ENCODE measurements around the gene MYEOV. TPM values are rescaled to one million over a fixed set of nuclear protein-coding genes. Genes with fewer than 3 reads are reported as not detected.

Gene MYEOV
- total RNA-seq, 1 donor from 2014 or later: 0.93 TPM

DNA sequence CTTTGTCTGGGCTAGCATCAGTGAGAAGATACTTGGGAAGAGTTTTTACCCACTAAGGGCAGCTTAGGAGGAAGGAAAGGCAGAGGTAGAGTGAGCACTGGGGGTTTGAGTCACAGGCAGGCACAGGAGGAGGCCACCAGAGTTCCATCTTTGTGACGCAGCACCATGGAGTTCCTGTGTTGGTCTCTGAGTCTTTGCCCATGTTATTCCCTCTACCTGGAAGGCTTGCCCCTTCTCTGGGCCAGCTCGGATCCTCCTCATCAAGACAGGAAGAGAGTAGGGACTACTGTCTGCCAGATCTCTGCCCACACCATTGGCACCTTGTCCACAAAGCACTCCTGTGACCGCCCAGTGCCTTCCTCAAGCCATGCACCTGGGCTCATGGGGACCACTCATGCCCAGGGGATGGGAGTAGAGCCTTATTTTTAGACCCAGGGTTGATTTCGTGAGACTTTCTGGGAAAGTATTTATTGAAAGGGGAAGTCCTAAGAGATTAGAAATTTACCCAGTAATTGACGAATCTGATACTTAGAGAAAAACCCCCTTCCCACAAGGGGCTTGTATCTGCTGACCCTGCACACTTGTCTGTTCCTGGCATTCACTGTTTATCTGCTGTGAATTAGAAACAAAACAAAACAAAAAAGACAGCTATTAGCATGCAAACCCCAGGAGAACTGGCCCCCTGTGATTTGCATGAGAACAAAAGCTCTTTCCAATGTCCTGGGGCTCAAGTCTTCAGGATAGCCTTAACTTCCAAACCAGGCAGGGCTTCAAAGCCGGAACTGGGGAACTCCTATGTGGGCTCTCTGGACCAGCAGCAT is 35.9 kb upstream of the MYEOV start:
- Mint-ChIP-seq H3K27me3 (ENCODE audit: insufficient read depth) (peaks cover 3% of the 10 kb centered on the region), H3K9me3 (peaks cover 30% of the 10 kb centered on the region)

DNA sequence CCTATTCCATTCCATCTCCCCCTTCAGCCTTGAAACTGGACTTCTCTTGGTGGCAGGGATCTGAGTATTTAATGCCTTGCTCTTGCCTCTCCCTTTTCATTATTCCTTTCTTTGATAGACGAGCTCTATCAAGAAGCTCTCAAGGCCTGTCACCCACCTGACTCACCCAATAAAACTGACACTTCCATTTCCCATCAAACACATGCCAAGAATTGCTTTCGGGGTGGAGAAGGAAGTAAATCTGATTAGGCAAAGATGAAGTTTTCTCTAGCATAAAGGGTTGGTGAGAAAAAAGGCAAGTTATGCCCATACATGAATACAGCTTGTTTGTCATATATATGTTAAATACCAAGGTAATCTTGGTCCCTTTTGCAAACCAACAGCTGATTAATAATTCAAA is 34.9 kb upstream of the MYEOV start:
- Mint-ChIP-seq H3K36me3 (ENCODE audit: low read depth) (no peaks in the 10 kb centered on the region), H3K4me1 (ENCODE audit: low read depth) (no peaks in the 10 kb centered on the region), H3K9me3 (peaks cover 29% of the 10 kb centered on the region), H3K27ac (no peak overlapping the region), H3K4me3 (no peak overlapping the region), H3K27me3 (ENCODE audit: insufficient read depth) (peaks cover 3% of the 10 kb centered on the region)
- intact Hi-C loops (cut with micrococcal nuclease): no loop called here
- no peak for DNase-seq (ENCODE audit: low spot score)

More for the DNA sequence above, 35.9 kb upstream of the MYEOV start:
- no peak for DNase-seq (ENCODE audit: low spot score)
- intact Hi-C loops (cut with micrococcal nuclease): no loop called here
- Mint-ChIP-seq H3K4me3 (no peak overlapping the region), H3K4me1 (ENCODE audit: low read depth) (no peaks in the 10 kb centered on the region), H3K36me3 (ENCODE audit: low read depth) (no peaks in the 10 kb centered on the region), H3K27ac (no peak overlapping the region)

DNA sequence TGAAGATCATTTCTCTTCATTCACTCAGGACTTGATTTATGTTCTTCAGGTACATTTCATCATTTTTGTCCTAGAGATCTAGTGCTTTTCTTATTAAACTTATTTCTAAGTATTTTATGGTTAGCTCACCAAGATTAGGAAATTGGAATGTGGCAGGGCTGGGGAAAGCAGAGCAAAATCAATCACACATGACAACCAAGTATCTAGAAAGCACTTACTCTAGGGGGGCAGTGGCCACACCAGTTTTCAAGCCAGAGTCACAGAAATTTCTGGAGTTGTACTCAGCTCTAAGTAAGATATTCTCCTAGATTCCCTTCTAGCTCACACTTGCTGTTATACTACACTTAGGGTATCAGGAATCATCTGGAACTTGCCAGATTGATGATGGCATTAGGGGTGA is 33.3 kb upstream of the MYEOV start:
- intact Hi-C loops (cut with micrococcal nuclease): no loop called here
- Mint-ChIP-seq H3K4me1 (ENCODE audit: low read depth) (no peaks in the 10 kb centered on the region), H3K27ac (no peak overlapping the region), H3K36me3 (ENCODE audit: low read depth) (no peaks in the 10 kb centered on the region), H3K9me3 (peaks cover 13% of the 10 kb centered on the region), H3K4me3 (no peak overlapping the region), H3K27me3 (ENCODE audit: insufficient read depth) (peaks cover 1% of the 10 kb centered on the region)
- no peak for DNase-seq (ENCODE audit: low spot score)

DNA sequence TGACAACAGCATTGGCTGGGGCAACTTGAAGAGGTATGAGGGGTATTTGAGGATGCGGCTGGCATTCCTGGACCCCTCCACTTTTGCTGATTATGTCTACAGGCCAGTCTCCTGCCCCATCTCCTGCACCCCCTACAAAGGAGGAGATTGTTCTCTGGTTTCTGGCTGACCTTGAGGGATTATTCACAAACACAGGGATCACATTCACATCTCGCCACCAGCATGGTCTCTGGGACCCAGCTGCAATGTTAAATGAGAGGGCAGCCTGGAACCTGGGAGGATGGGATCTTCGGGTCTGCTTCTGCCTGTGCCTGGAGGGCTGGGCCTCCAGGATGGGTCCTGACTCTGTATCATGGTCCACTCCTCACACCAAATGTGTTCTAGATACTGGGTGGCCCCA is 32.8 kb upstream of the MYEOV start:
- no peak overlapping the region for H3K4me3 Mint-ChIP-seq
- intact Hi-C loops (cut with micrococcal nuclease): no loop called here
- no peaks in the 10 kb centered on the region for H3K4me1 Mint-ChIP-seq (ENCODE audit: low read depth)
- DNase-seq (ENCODE audit: low spot score): no peak
- peaks cover 8% of the 10 kb centered on the region for H3K9me3 Mint-ChIP-seq
- peaks cover 1% of the 10 kb centered on the region for H3K27me3 Mint-ChIP-seq (ENCODE audit: insufficient read depth)
- H3K36me3 Mint-ChIP-seq (ENCODE audit: low read depth): no peaks in the 10 kb centered on the region
- H3K27ac Mint-ChIP-seq: no peak overlapping the region

DNA sequence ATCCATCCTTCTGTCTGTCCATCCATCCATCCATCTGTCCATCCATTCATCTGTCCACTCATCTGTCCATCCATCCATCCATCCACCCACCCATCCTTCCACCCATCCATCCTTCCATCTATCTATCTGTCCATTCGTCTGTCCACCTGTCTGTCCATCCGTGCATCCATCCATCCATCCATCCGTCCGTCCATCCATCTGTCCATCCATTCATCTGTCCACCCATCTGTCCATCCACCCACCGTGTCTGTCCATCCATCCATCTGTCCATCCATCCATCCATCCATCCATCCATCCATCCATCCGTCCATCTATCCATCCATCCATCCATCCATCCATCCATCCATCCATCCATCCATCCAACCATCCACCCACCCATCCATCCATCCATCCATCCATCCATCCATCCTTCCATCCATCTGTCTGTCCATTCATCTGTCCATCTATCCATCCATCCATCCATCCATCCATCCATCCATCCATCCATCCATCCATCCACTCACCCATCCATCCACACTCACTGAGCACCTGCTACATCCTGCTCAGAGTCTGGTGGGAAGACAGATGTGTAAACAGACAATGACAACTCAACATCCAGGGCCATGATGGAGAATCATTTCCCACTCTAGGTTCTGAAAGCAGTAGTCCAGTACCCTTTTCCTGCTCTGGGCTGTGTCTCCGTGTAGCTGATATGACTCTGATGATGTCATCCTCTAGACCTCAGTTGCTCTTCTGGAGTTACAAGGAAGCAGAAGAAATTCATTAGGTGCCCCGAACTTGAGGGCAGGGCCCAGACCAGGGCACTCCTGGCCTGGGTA is 30.8 kb upstream of the MYEOV start:
- intact Hi-C loops (cut with micrococcal nuclease): no loop called here
- no peaks in the 10 kb centered on the region for H3K36me3 Mint-ChIP-seq (ENCODE audit: low read depth)
- H3K4me3 Mint-ChIP-seq: no peak overlapping the region
- H3K4me1 Mint-ChIP-seq (ENCODE audit: low read depth): no peaks in the 10 kb centered on the region
- peaks cover 3% of the 10 kb centered on the region for H3K27me3 Mint-ChIP-seq (ENCODE audit: insufficient read depth)
- peaks cover 8% of the 10 kb centered on the region for H3K9me3 Mint-ChIP-seq
- no peak for DNase-seq (ENCODE audit: low spot score)
- no peak overlapping the region for H3K27ac Mint-ChIP-seq

DNA sequence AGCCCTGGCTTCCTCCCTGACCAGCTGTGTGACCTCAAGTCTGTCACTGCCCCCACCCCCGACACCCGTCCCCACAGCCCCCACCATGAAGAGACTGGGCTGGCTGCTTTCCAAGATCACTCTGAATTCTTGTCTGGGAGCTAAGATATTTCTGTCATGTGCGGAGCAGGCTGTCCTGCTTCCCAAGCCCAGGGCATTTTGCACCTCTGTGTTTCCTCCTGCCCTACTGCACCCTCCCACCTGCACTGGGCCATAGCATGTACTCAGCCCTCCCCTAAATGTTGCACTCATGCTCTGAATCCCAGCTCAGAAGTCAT is 30.3 kb upstream of the MYEOV start:
- H3K9me3 Mint-ChIP-seq: peaks cover 8% of the 10 kb centered on the region
- peaks cover 3% of the 10 kb centered on the region for H3K27me3 Mint-ChIP-seq (ENCODE audit: insufficient read depth)
- no peaks in the 10 kb centered on the region for H3K36me3 Mint-ChIP-seq (ENCODE audit: low read depth)
- intact Hi-C loops (cut with micrococcal nuclease): no loop called here
- H3K27ac Mint-ChIP-seq: no peak overlapping the region
- no peaks in the 10 kb centered on the region for H3K4me1 Mint-ChIP-seq (ENCODE audit: low read depth)
- no peak overlapping the region for H3K4me3 Mint-ChIP-seq
- DNase-seq (ENCODE audit: low spot score): no peak

DNA sequence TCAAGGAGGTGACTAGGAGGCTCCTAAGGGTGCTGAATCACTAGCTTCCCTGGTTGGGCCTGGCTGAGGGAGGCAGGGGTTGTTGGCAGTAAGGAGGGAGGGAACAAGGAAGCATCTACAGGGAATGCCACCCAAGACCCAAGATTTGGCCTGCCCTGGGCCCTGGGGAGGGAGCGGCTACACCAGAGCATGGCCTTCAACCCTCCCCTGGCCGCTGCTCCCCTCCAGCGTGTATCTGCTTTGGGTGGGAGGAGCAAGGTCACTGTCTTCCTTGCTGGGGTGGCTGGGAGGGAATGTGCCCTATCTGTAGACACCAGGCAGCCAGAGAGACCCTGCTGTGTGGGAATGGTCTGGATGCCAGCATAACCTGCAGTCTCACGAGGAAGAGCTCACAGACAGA is 29.5 kb upstream of the MYEOV start:
- H3K4me3 Mint-ChIP-seq: no peak overlapping the region
- H3K9me3 Mint-ChIP-seq: peaks cover 8% of the 10 kb centered on the region
- no peak for DNase-seq (ENCODE audit: low spot score)
- H3K27me3 Mint-ChIP-seq (ENCODE audit: insufficient read depth): peaks cover 1% of the 10 kb centered on the region
- H3K4me1 Mint-ChIP-seq (ENCODE audit: low read depth): no peaks in the 10 kb centered on the region
- H3K36me3 Mint-ChIP-seq (ENCODE audit: low read depth): no peaks in the 10 kb centered on the region
- intact Hi-C loops (cut with micrococcal nuclease): no loop called here
- no peak overlapping the region for H3K27ac Mint-ChIP-seq

DNA sequence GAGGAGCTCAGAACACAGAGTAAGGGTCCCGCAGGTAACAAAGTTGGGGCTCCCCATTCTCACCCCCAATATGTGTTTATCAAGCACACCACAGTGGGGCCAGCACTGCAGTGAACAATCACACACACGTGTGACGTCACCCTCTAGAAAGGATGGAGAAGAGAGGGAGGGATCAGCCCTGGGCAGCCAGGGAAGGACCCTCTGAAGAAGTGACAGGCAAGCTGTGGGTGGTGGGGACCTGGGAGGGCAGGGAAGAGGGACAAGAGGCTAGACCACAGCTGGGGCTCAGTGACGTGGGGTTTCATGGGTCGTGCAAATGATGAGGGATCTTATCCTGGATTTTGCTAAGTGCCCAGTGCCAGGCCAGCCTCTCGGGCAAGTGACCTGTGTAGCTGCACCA is 28.7 kb upstream of the MYEOV start:
- DNase-seq (ENCODE audit: low spot score): no peak
- H3K36me3 Mint-ChIP-seq (ENCODE audit: low read depth): no peaks in the 10 kb centered on the region
- H3K9me3 Mint-ChIP-seq: peaks cover 8% of the 10 kb centered on the region
- intact Hi-C loops (cut with micrococcal nuclease): no loop called here
- H3K4me1 Mint-ChIP-seq (ENCODE audit: low read depth): no peaks in the 10 kb centered on the region
- no peak overlapping the region for H3K4me3 Mint-ChIP-seq
- H3K27me3 Mint-ChIP-seq (ENCODE audit: insufficient read depth): peaks cover 1% of the 10 kb centered on the region
- no peak overlapping the region for H3K27ac Mint-ChIP-seq

DNA sequence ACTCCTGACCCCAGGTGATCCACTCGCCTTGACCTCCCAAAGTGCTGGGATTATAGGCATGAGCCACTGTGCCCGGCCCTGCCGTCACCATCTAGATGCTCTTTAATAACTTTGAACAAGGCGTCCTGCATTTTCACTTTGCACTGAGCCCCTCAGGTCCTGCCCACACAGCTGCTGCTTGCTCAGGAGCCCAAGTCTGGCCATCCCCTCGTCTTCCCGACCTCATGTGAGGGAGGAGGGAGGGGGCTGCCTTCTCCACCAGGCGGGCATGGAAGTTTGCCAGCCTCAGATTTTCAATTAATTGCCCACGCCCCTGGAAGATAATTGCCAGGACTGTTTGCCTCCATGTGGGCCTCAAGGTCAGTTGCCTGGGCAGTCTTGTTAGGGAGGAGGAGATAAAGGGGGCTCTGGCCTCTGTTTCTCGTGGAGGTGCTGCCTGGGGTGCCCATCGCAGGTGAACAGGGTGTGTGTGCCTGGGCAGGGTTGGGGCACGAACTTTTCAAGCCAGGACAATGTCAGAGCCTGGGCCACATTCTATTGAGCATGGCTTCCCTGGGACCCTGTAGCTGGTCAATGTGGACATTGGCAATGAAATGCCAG is 27.9 kb upstream of the MYEOV start:
- Mint-ChIP-seq H3K4me1 (ENCODE audit: low read depth) (no peaks in the 10 kb centered on the region), H3K4me3 (no peak overlapping the region), H3K27me3 (ENCODE audit: insufficient read depth) (peaks cover 1% of the 10 kb centered on the region), H3K9me3 (peaks cover 8% of the 10 kb centered on the region), H3K27ac (no peak overlapping the region), H3K36me3 (ENCODE audit: low read depth) (no peaks in the 10 kb centered on the region)
- intact Hi-C loops (cut with micrococcal nuclease): no loop called here
- DNase-seq (ENCODE audit: low spot score): no peak

DNA sequence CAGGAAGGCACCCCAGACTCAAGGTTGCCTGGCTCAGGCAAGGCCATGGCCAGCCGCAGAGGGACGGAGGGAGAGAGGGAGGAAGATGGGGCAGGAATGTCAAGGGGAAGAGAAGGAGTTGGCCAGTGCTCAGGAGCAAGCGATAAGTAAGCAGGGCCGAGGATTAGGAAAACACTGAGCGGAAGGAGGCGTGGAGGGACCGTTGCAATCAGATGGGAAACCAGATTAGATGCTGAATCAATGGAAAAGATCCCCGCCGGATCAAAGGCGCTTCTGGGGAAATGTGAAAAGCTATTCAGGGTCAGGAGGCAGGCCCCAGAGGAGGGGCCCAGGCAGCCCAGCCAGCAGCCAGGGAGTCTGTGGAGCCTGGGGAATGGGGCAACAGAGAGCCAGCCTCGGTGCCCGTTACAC is 26.6 kb upstream of the MYEOV start:
- Mint-ChIP-seq H3K4me1 (ENCODE audit: low read depth) (no peaks in the 10 kb centered on the region), H3K27ac (no peak overlapping the region), H3K36me3 (ENCODE audit: low read depth) (no peaks in the 10 kb centered on the region), H3K27me3 (ENCODE audit: insufficient read depth) (peaks cover 8% of the 10 kb centered on the region), H3K9me3 (peaks cover 8% of the 10 kb centered on the region), H3K4me3 (no peak overlapping the region)
- no peak for DNase-seq (ENCODE audit: low spot score)
- intact Hi-C loops (cut with micrococcal nuclease): no loop called here

DNA sequence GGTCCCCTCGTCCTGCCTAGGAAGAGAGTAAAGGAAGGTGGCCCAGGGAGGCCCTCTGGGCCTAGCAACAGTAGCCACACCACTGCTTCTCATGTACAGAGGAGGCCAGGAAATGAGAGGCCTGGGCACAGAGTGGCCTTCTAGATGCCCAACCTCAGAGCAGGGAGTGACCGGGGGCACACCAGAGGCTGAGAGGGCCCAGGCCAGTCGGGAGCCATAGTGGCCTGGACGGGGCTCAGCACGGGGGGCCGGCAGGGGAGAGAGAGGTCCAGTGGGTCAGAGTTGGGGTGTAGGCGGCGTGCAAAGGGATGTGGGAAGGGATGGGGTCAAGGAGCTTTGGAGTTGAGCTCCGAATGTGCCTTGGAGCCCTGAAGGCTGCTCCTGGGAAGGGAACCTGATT is 25.0 kb upstream of the MYEOV start:
- Mint-ChIP-seq H3K27me3 (ENCODE audit: insufficient read depth) (peaks cover 8% of the 10 kb centered on the region), H3K27ac (no peak overlapping the region), H3K9me3 (no peaks in the 10 kb centered on the region), H3K36me3 (ENCODE audit: low read depth) (no peaks in the 10 kb centered on the region), H3K4me1 (ENCODE audit: low read depth) (no peaks in the 10 kb centered on the region), H3K4me3 (no peak overlapping the region)
- intact Hi-C loops (cut with micrococcal nuclease): no loop called here
- no peak for DNase-seq (ENCODE audit: low spot score)

DNA sequence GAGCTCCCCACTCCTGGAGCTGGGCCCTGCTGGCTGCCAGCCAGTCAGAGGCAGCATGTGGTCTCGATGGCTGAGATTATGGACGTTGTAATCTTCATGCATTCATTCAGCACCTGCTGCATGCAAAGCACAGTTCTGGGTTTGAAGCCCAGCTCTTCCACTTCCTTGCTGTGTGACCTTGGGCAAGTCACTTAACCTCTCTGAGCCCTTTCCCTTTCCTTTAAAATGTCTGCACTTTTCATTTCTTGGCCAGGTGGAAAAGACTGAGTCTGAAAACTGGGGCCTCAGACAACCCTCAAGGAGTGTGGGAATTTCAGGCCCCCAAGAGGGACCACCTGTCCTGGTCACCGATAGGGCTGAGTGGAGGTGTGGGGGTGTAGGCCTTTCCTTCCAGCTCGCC is 24.6 kb upstream of the MYEOV start:
- DNase-seq (ENCODE audit: low spot score): no peak
- no peaks in the 10 kb centered on the region for H3K9me3 Mint-ChIP-seq
- no peak overlapping the region for H3K27ac Mint-ChIP-seq
- intact Hi-C loops (cut with micrococcal nuclease): no loop called here
- H3K27me3 Mint-ChIP-seq (ENCODE audit: insufficient read depth): peaks cover 8% of the 10 kb centered on the region
- no peaks in the 10 kb centered on the region for H3K4me1 Mint-ChIP-seq (ENCODE audit: low read depth)
- no peaks in the 10 kb centered on the region for H3K36me3 Mint-ChIP-seq (ENCODE audit: low read depth)
- H3K4me3 Mint-ChIP-seq: no peak overlapping the region
